Bone marrow (tissue), 2 donors: ENCODE results near the gene NCOR2.

Experiments
- DNase-seq, 2 donors: peaks; one replicate each; lab custom pipeline; 2025; lab: John Stamatoyannopoulos, UW

NCOR2 gene

GRCh38 chr12:124543590-124544310 lies 23.7 kb downstream of the NCOR2 start:
- DNase-seq = no peak

GRCh38 chr12:124543052-124543589 lies 24.3 kb downstream of the NCOR2 start:
- no peak for DNase-seq

GRCh38 chr12:124542021-124542949 lies 25.1 kb downstream of the NCOR2 start:
- no peak for DNase-seq

GRCh38 chr12:124541322-124541721 lies 26.1 kb downstream of the NCOR2 start:
- DNase-seq = no peak

GRCh38 chr12:124539084-124540041 lies 28.0 kb downstream of the NCOR2 start:
- DNase-seq = no peak

- peak in 1 of 2 donors; percentile 4 for DNase-seq
These were observed 29.0 kb downstream of the NCOR2 start for GRCh38 chr12:124538194-124539082.

GRCh38 chr12:124537525-124538193 lies 29.8 kb downstream of the NCOR2 start:
- no peak for DNase-seq

- no peak for DNase-seq
These were observed 30.8 kb downstream of the NCOR2 start for GRCh38 chr12:124536641-124537040.

GRCh38 chr12:124534776-124535740 lies 32.4 kb downstream of the NCOR2 start:
- no peak for DNase-seq

GRCh38 chr12:124533456-124533855 lies 34.0 kb downstream of the NCOR2 start:
- DNase-seq = no peak

GRCh38 chr12:124532967-124533366 lies 34.4 kb downstream of the NCOR2 start:
- no peak for DNase-seq

GRCh38 chr12:124532331-124532750 lies 35.1 kb downstream of the NCOR2 start:
- no peak for DNase-seq

- no peak for DNase-seq
These were observed 35.5 kb downstream of the NCOR2 start for GRCh38 chr12:124531906-124532305.

- no peak for DNase-seq
These were observed 36.1 kb downstream of the NCOR2 start for GRCh38 chr12:124531281-124531745.

- DNase-seq = no peak
These were observed 36.7 kb downstream of the NCOR2 start for GRCh38 chr12:124530637-124531263.

- no peak for DNase-seq
These were observed 37.7 kb downstream of the NCOR2 start for GRCh38 chr12:124529565-124530276.

GRCh38 chr12:124527861-124528561 lies 39.4 kb downstream of the NCOR2 start:
- no peak for DNase-seq
